Posterior vena cava (tissue), 2 donors: ENCODE measurements around the gene INPP5K. TPM values are rescaled to one million over a fixed set of nuclear protein-coding genes. Genes with fewer than 3 reads are reported as not detected.
"Not testable (repeated sequence)": the region's sequence is repeated elsewhere in the genome, so short reads cannot be mapped to it uniquely, and the experiment has no call there.

Experiments
- DNase-seq: peaks from one replicate; pipeline ENCODE4 v3.0.0-alpha.2; 2020; ENCODE audit warnings: low spot score
- intact Hi-C, 2 donors: fragments of 100-400 bp; cut with DNase I; formaldehyde crosslinking; loops; one replicate each; pipeline versions ENCODE4 v1.14.1 to v1.14.2; 2022 to 2023
- total RNA-seq, 2 donors: library from RNA; stranded (reverse); fragmentation: NEBNext Ultra II Directional; extraction: Animal tissue kit (Norgen Biotek cat#: 25700); gene quantifications; one replicate each; pipeline ENCODE4 v1.2.1, GENCODE V29; 2021
- donor health status: DM: yes; HTN: yes; CAD: no.
- donor health status: DM: yes; HTN: yes; CAD: no.

Gene INPP5K
- total RNA-seq, 2 donors from 2014 or later: 23.5 to 25.2 TPM

DNA sequence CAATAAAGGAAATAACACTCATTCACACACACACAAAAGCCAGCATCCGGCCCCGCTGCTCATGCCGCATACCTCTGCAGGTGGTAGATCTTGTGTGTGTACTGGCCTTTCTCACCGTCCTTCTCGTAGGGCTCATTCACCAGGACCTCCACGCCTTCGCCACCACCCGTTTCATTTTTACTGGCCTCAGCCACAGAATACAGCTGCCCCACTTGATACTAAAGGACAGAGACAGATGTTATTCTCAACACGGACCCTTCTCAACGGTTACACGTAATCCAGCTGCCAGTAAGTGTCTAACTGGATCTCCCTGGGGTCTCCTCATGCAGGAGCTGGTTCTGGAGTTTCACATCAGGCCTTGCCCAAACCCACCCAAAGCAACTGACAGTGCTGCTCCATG lies 36.5 kb upstream of the INPP5K start:
- DNase-seq: no peak
- intact Hi-C loops: no loop called here

DNA sequence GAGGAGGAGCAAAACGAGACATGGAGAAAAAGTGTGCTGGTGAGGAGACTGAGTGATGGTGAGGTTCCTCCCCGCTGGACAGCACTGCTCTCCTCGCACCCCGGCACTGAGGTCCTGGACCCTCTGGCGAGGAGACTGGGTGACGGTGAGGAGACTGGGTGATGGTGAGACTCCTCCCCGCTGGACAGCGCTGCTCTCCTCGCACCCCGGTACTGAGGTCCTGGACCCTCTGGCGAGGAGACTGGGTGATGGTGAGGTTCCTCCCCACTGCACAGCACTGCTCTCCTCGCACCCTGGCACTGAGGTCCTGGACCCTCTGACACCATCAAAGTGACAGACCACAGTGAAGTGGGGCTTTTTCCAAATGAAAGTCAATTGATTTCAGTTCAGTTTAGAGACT lies 35.3 kb upstream of the INPP5K start:
- intact Hi-C loops: no loop called here
- no peak for DNase-seq

DNA sequence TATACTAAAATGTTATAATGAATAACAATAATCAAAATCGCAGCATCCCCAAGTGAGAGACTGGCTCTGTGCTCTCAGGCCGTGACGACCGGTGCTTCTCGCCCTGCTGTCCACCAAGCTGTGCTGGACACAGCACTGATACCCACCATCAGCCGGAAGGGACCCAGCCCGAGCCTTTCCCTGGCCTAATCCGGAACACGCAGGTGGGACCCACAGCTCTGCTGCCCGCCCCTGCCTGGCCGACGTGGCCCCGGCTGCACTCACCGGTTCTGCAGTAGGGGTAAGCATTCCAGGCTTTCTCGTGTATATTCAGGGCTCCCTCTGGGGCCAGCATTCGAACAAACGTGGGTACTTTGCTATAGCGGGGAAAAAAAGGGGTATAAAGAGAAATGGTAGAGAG lies 31.6 kb upstream of the INPP5K start:
- intact Hi-C loops: no loop called here
- DNase-seq: peak; percentile 26

DNA sequence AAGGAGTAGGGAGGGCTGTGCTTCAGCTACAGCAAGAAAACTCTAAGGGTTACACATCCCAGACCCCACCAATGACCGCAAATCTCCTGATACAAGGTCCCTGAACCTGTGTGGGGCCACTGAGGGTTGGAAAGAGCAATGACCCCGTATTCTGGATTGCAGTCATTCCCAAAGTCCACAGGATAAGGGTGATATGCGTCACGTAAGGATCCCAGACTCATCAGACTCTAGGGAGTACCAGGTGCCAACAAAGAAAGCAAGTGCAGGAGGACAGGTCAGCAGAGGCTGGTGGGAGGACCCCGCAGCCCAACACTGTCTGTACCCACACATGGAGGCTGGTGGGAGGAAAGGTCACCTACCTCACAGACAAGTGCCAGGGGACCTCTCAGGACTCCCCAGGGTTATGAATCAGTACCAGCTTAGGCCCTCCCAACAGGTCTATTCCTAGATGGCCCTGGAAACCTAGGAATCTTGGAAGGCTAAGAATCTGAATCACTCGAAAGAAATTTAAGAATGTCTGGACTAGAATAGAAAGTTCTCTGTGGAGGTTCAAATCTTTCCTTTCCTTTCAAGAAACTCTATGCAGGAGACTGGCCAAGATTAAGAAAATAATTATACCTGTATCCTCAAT lies 30.0 kb upstream of the INPP5K start:
- no peak for DNase-seq
- intact Hi-C loops: no loop called here

DNA sequence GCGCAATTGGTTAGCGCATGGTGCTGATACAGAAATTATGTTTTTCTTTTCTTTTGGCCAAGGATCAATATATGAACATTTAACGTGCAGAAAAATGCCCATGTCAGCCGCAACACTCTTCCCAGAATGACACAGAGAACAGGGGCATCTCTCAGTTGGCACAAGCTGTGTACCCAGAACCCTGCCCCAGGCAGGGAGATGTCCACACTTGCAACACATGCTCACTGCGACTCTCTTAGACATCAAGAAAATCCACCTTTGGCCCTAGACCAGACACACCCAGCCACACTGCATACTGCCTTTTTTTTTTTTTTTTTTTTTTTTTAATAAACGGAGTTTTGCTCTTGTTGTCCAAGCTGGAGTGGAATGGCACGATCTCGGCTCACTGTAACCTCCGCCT lies 29.2 kb upstream of the INPP5K start:
- DNase-seq: no peak
- intact Hi-C loops: no loop called here

DNA sequence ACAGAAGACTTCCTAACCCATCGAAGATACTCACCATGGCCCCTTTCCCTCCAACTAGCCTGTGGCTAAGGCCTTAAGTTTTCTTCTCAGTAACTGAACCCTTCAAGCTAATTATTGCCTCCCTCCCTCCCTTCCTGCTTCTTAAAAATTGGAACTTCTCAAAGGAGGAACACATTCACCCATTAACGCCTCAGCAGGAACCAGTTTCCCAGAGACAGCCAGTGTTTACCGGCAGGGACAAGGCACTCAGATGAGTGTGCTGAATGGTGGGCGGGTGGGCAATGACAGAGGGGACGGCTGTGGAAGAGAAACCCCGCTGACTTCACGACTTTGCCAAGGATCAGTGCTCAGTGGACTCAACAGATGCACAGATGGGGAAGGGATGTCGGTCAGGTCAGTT lies 25.9 kb upstream of the INPP5K start:
- intact Hi-C loops: no loop called here
- DNase-seq: peak; percentile 15

DNA sequence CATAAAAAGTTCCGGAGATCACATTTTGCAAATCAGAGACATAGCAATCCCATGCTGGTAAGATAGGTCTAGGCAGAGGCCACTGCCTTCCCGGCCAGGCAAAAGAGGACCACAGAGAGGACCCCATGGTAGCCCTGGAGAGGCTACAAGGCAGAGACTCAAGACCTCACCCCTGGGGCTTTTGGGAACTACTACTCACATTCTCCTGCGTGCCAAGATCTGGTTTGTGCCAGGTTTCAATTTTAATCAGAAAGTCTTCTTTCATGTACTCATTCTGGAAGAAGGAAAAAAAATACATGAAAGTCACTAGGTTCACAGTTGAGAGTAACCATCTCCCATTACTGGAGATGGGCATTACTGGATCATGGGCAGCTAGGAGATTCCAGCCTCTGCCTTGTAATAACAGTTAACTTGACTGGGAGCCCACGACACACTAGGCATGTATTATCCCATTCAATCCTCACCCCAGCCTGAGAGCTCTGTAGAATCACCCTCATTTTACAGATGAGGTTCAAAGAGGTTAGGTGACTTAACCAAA lies 25.0 kb upstream of the INPP5K start:
- DNase-seq: peak; percentile 7
- intact Hi-C loops: no loop called here

DNA sequence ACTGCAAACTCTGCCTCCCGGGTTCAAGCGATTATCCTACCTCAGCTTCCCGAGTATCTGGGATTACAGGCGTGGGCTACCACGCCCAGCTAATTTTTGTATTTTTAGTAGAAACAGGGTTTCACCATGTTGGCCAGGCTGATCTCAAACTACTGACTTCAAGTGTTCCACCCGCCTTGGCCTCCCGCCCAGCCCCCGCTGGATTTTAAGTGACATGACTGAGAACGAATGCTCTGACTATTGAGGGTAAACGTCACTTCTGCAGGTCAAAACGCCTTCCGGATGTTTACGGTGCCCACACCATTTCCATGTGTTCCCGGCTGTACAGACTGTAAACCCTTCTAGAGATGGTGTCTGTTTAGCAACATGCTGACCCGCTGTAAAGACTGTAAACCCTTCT lies 23.4 kb upstream of the INPP5K start:
- intact Hi-C loops: no loop called here
- peak; percentile 68 for DNase-seq

DNA sequence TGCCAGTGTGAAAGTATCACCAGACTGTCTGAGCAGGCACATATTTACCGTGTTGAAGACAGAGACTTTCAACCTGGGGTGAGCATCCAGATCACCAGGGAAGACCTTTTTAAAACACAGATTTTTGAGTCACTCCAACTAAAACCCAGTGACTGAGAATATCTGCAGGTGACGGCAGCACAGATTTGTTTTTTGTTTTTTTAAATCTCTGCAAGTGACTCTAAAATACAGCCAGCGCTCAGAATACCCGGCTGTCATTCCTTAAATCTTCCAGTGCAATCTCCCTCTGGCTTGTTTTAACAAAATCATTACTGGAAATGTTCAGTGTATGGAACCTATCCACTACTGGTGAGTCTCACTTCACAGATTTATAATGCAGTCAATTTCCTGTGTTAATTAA lies 19.3 kb upstream of the INPP5K start:
- DNase-seq: no peak
- intact Hi-C loops: no loop called here

DNA sequence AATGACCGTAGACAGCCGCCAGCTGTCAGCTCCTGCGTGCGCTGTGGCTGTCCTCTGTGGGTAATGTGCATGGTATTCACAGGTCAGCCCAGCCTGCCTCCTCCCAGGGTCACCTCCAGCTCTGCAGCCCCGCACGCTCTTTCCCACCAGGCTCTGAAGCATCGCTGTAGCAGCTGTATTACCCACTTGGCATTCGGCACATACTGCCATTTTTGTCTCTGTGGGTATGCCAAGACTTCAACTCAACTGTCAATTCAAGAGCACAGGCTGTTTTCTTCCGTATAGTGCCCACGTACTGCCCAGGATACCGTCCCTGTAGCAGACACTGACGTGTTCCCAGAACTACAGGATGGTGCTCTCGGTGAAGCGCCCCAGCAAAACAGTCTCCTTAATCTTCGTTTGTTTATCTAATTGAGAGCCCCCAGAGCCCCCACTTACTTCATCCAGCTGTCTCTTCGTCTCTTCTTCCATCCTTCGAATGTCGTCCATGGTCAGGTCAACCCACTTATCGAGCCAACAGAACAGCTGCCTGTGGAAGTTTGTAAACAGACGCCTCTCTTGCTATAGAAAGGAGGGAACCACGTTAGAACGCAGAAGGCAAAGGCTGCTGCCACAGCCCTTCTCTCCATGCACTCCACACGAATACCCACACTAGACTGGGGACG lies 17.4 kb upstream of the INPP5K start:
- no peak for DNase-seq
- intact Hi-C loops: no loop called here

DNA sequence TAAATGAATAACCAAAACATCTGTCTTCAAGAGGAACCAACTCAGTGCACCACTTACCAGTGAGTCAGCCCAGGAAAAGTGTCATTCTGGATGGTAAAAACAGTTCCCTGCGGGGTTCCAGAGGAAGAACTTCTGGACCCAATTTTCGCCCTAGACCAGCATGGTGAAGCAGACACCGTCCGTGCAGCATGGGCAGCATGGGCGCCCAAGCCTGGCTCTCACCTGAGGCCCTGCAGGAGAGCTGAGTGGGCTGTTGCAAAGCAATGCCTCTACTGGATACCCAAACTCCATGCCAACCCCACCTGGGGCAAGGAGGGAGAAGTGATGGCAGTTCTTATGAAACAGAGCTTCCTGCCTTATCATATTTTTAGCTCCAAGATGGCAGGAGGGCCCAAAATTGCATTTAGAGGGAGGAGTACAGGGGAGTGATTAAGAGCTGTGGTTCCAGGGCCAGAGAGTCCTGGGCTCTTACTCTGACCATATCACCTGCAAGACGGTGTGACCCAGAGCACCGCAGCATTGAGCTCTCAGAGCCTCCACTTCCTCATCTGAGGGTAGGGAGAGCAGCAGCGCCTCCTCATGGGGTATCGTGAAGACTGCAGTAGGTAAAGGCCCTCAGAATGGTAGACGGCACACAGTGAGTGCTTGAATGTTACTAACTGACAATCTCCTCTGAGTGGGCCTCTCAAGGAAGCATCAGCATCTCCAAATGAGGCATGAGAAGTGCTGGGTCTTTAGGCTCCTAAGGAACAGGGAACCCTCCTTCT lies 16.6 kb upstream of the INPP5K start:
- intact Hi-C loops: no loop called here
- DNase-seq: no peak

DNA sequence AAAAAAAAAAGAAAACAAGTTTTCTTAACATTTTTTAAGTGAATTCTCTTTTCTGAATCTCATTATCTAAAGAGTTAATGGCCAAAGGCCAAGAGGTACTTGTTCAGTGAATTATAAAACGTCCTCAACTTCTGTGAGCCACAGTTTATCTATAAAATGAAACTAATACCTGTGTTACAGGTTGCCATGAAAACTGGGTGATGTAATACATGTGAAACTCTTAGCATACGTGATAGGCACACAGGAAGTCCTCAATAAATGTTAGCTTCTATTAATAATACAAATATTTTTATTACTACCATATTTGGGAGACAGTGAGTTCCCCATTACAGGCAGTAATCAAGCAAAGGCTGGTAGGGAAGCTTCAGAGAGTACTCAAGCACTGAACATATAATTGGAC lies 13.5 kb upstream of the INPP5K start:
- no peak for DNase-seq
- intact Hi-C loops: no loop called here

DNA sequence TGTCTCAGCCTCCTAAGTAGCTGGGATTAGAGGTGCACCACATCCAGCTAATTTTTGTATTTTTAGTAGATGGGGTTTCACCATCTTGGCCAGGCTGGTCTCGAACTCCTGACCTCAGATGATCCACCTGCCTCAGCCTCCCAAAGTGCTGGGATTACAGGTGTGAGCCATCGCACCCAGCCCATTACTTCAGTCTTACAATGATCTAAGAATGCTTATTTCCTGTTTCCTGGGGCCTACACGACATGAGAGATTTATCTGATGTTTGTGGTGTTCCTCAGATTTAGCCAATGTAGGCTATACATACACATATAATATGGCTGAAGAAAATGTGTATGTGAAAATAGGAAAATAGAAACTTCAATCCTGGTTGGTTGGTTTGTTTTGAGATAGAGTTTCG lies 10.5 kb upstream of the INPP5K start:
- DNase-seq, intact Hi-C loops: not testable (repeated sequence)

DNA sequence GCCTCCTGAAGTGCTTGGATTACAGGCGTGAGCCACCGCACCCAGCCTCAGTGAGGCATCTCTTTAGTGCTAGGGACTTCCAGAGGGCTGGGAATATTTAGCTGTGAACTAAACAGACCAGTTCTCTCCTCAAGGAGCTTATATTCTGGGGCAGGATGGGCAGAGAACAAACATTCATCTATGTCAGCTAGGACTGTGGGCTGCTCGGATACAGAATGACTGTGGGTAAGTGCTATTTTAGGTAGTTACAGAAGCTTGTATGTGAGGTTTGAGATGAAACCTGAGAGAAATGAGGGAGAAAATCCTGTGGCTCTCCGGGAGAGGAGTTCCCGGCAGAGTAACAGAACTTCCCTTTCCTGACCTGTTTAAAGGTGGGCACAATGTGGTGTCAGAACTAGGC lies 6.2 kb upstream of the INPP5K start:
- DNase-seq: no peak
- intact Hi-C loops: no loop called here

DNA sequence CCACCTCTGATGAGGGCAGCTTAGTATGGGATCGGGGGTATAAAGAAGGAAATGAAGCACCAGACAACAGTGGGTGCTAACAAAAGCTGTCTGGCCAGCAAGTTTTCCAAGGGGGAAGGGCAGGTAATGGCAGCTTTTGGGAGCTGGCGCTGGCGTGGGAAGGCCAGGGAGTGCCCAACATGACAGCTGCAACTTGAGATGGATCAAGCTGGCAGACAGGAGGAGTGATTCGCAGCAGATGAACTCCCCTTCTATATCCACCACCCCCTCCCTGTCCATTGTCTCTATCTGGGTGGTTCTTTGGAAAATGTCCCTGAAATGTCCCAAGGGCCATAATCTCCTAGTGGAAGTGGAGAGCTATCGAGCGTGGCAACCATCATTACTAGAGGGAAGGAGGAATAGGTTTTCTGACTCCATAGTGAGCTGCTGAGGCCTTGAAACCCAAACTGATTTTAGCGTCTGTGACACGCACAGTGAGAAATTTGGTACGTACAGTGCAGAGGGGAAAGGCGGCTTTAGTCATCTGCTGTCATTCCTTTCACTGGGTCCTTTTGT lies 4.8 kb upstream of the INPP5K start:
- intact Hi-C loops: no loop called here

DNA sequence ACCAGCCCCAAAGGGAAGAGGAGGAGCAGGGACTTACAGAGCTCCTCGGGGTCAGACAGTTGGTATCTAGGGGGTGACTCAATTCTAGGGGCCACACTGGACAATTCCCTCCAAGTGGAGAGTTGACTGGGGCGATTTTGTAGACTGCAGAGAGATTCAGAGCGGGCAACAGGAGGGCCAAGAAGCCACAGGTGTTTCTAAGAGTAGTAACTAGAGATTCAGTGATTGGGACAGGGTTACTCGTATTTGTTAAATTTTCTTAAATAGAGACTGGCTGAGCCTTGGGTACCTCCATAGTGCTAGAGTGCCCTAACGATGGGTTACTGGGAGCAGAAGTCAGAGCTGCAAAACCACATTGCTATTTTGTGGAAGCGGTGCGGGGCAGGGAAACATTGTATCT lies 3.3 kb upstream of the INPP5K start:
- DNase-seq: no peak

More for the DNA sequence above, 4.8 kb upstream of the INPP5K start:
- DNase-seq: no peak

DNA sequence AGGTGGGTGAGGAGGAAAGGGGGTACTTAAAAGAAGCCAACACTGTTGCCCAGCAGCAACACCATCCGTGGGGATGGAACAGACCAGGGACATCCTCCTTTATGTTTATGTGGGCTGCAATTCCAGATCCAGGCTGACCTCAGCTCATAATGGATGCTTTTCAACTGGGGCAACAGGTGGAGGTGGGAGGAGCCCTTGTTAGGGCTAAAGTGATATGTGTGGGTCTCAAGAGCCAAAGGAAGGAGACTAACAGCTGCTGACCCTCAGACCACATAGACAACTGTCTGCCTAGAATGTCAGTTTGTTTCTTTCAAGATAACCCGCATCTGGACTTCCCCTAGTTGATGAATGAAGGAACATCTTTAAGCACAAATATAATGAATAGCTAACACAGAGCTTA lies 2.0 kb upstream of the INPP5K start:
- DNase-seq: no peak
- intact Hi-C loops: loop anchor here (5.0 to 10.0 kb wide), 2 partner anchors 61 to 64 kb away; partner anchors contain the start of gene CRK (in 2 of the 2)

More for the DNA sequence above, 3.3 kb upstream of the INPP5K start:
- intact Hi-C loops: loop anchor here (5.0 to 10.0 kb wide), 2 partner anchors 62 to 65 kb away; partner anchors contain the start of gene CRK (in 2 of the 2)

DNA sequence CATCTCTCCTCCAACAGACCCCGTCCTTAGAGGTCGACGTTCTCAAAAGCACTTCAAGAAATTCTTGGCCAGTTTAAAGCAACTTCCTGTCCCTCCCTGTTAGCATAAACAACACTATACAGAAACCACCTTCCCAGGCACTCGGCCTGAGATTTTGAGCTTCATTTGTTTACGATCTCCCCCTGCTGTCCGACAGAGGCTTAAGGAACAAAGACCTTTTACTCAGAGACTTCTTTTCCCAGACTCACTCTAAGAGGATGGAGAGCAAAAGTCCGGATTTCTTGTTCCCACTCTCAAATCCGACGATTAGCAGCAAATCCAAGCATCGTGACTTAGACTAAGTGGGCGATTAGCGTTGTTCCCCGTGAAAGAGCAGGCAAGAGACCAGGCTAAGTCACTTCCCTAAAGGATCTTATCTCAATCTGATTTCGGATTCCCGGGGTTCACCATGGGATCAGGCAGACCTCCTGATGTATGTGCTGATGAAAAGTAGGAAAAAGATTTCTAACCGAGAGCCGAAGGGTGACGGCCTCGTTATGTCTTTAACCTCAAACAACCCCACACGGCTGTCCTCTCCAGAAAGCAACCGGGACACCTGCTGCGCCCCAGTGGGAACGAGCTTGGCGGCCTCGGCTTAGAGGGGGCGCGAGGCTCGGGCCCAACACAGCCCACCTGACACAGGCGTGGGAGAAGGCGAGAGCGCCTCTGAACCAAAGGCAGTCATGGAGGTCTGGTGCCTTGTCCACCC lies 598 bp downstream of the INPP5K start:
- DNase-seq: no peak
- intact Hi-C loops: loop anchor here (1.0 to 10.0 kb wide), 3 partner anchors 43 to 61 kb away; partner anchors contain the start of gene CRK (in 2 of the 2)

DNA sequence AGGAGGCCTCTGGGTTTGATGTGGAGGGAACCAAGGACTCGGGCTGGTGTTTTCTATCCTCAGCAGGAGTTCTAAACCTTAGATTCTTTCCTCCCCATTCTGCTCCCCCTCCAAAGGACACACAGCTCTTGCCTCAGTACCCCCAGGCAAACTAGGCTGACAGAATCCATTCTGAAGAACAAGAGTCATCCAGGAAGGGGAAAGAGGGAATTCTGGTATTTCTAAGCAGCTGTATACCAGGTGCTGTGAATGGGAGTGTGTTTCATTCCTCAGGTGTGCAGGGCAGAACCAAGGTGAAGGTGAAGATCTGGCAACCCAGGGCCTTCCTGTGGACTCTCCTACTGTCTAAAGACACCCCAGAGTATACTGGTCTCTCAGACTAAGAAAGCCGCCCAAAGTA lies 4.1 kb downstream of the INPP5K start:
- DNase-seq: no peak
- intact Hi-C loops: loop anchor here (5.0 to 10.0 kb wide), 2 partner anchors 58 to 240 kb away; partner anchors contain the start of genes BHLHA9 (in 1 of the 2) and CRK (in 1 of the 2)
